SH-SY5Y (cell line): ENCODE measurements around the gene BLCAP.

Experiments used
- GATA2 ChIP-seq: IDR thresholded peaks from 2 replicates; pipeline ENCODE4 v1.6.1; 2011; ENCODE audit warnings: mild to moderate bottlenecking, low read depth, low read length
- GATA3 ChIP-seq: IDR thresholded peaks from 2 replicates; pipeline ENCODE4 v1.6.1; 2011; ENCODE audit warnings: low read depth, mild to moderate bottlenecking, low read length, moderate library complexity

DNA sequence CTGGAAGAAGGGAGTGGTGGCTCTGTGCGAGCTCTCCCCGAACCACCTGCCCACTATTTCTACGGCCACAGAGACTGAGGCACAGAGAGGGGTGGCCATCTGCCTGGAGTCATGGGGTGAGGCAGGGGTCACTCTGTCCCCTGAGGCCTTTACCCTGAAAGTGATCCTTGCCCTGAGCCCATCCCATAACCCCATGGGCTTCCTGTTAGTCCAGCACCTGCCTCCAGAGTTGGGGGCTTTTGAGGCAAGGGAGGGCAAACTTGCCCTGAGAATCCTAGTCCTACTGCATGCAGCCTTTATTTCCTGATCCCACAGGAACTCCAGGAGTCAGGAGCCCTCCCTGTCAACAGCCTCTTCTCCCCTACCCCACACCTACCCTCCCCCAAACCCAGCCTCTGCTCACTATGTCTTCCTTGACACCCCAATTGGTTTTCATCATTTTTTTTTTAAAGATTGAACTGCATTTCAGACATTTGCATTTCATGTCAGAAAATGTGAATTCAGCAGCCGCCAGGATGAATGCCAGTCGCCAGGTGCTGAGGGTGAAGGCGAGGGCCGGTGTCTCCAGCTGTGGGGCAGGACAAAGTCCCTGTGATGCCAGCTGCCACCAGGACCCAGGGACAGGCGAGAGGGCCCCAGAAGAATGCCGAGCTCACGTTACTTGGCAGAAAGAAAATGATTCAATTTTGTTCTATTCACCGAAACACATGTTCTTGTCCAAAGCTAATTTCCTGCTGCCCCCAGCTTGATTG, 54.3 kb downstream of the BLCAP start:
- TF ChIP-seq GATA2 = no peak
- no peak for TF ChIP-seq GATA3
